T-helper 17 cell (primary cell): ENCODE measurements around the gene MAP3K3. TPM values are rescaled to one million over a fixed set of nuclear protein-coding genes. Genes with fewer than 3 reads are reported as not detected.

Source experiments
- ATAC-seq: fragments of 150-1000 bp; cut with Tn5 transposase; 2 replicates; pipeline ENCODE4 v1.10.0; 2021; ENCODE audit warnings: mild to moderate bottlenecking, moderate library complexity
- DNase-seq, 3 donors: peaks; one replicate each; pipeline versions ENCODE4 v3.0.0 to v3.0.0-alpha.2; 2020 to 2021
- H3K9me3 ChIP-seq: one replicate; pipeline ENCODE4 v1.7.0; 2013; ENCODE audit warnings: low read length, mild to moderate bottlenecking; ENCODE audit not compliant: control insufficient read depth, poor library complexity, severe bottlenecking
- H3K27ac Mint-ChIP-seq: one replicate; pipeline ENCODE4 v1.8.0; 2022; ENCODE audit warnings: mild to moderate bottlenecking, moderate library complexity, mixed read lengths
- H3K27me3 Mint-ChIP-seq: one replicate; pipeline ENCODE4 v1.8.0; 2022; ENCODE audit warnings: mixed read lengths
- H3K36me3 Mint-ChIP-seq: one replicate; pipeline ENCODE4 v1.8.0; 2022; ENCODE audit warnings: low read depth, mixed read lengths
- H3K4me1 Mint-ChIP-seq: one replicate; pipeline ENCODE4 v1.8.0; 2022; ENCODE audit warnings: mild to moderate bottlenecking, mixed read lengths
- H3K4me3 Mint-ChIP-seq: one replicate; pipeline ENCODE4 v1.8.0; 2022; ENCODE audit warnings: mild to moderate bottlenecking, moderate library complexity, mixed read lengths
- total RNA-seq, 4 donors: library from RNA in 2 of 4; stranded (reverse) in 2 of 4; gene quantifications; one replicate each; pipeline ENCODE4 v1.2.3 and lab custom pipeline; 2022 to 2026

The MAP3K3 gene
- 10 to 100 TPM; 74.1 to 85.0 TPM for total RNA-seq
- 136 to 172 reads per million in 2 donors for total RNA-seq (lab: John Stamatoyannopoulos, UW)

DNA sequence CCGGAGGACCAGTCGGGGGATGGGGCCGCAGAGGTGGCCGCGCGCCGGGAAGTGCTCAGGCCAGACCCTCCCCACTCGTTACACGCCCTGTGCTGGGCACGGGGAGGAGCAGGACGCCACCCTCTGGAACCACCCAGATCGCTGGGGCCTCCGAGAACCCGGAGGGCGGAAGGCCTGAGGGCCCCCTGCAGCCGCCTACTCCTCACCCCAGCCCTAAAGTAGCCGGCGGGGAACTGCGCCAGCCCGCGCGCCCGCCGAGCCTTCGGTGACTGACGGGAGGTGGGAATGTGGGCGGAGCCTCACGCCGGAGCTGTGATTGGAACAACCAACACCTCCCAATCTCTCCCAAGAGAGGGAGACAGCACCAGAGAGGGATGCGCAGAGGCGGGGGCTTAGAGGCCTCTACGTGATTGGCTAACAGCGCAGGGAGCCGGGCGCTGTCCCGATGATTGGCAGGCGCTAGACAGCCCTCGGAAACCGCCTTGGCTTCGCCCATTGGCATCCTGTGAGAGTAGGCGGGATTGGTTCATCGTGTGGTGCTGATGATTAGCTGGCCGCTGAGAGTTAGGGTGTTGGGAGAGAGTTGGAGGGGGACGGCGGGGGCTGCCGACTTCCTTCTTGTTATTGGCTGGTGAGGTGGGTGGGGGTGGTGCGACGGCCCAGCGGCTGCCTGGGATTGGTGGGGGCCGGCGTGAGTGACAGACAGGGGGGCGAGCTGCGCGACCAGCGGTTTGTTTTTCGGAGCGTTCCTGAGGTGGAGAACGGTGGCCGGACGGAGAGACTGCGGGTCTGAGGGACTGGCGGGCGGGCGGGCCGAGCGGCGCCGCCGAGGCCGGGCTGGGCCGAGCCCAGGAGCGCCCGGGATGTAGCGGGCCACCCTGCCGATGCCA is at the start of gene MAP3K3:
Gene MAP3K3, plus strand, starts transcription at position 734 of the 890 bp plus-strand sequence. CDS start 343 bp downstream, outside the sequence.
- Mint-ChIP-seq H3K27me3 (no peaks in the 10 kb centered on the region), H3K27ac (peak within 1 kb of the TSS; percentile 86), H3K4me3 (peak within 1 kb of the TSS; percentile 97), H3K36me3 (peaks cover 2% of the 10 kb centered on the region), H3K4me1 (peaks cover 35% of the 10 kb centered on the region)
- no peaks in the 10 kb centered on the region for H3K9me3 ChIP-seq
- ATAC-seq (peak; percentile 92), DNase-seq (peak; percentile 89 to 97 (median 91))

DNA sequence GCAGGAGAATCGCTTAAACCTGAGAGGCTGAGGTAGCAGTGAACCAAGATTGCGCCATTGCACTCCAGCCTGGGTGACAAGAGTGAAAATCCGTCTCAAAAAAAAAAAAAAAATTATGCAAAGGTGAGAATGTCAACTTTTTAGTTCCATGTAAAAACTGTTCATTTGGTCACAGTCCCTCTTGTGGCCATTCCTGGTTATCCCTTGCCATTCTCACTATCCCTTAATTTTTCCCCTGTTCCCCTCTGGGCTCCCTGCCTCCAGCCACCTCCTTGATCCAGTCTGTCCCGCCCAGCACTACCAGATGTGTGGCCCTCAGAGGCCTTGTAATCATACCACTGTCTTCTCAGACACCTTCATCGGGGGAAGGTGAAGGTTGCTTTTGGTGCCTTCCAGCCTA is 48.6 kb upstream of the MAP3K3 start:
- Mint-ChIP-seq H3K27me3 (no peaks in the 10 kb centered on the region), H3K4me1 (peaks cover 37% of the 10 kb centered on the region), H3K4me3 (no peak overlapping the region), H3K36me3 (peaks cover 3% of the 10 kb centered on the region), H3K27ac (peak overlapping the region; percentile 46)
- no peaks in the 10 kb centered on the region for H3K9me3 ChIP-seq
- ATAC-seq (no peak), DNase-seq (no peak)

DNA sequence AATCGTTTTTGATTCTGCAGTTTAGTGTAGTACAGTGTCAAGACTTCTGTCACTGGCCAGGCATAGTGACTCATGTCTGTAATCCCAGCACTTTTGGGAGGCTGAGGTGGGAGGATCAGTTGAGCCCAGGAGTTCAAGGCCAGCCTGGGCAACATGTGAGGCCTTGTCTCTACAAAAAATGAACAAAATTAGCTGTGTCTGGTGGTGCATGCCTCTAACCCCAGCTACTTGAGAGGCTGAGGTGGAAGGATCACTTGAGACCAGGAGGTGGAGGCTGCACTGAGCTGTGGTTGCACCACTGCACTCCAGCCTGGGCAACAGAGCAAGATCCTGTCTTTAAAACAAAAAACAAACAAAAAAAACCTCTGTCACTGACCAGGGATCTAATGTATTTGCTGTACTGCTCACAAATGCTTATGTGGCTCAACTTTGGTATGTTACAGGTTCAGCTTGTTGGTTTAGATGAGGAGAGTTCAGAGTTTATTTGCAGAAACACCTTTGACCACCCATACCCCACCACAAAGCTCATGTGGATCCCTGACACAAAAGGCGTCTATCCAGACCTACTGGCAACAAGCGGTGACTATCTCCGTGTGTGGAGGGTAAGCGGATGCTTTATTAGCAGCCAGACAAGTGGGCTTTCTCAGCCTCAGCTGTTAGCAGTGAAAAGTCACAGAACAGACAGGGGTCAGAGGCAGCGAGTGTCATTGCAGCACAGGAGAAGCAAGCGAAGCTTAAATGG is 44.0 kb upstream of the MAP3K3 start:
- ATAC-seq (no peak), DNase-seq (no peak)
- Mint-ChIP-seq H3K27ac (peak overlapping the region; percentile 80), H3K4me1 (peaks cover 22% of the 10 kb centered on the region), H3K36me3 (peaks cover 11% of the 10 kb centered on the region), H3K27me3 (no peaks in the 10 kb centered on the region), H3K4me3 (no peak overlapping the region)
- H3K9me3 ChIP-seq: no peaks in the 10 kb centered on the region

DNA sequence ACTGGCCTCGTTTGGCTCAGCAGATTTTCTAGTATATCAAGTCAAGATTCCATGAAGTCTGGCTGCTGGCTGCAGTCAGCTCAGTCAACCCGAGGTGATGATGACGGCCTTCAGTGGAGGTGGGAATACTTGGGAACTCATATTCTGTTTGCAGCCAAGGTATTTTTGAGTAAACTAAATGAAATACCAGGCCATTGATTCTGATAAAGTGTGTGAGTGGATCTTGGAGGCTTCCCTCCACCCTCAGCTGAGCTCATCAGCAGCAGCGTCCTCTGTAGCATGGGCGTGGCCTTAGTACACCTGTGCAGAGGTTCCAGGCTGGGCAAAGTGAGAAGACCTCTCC is 43.5 kb upstream of the MAP3K3 start:
- Mint-ChIP-seq H3K27ac (peak overlapping the region; percentile 54), H3K4me1 (peaks cover 21% of the 10 kb centered on the region), H3K4me3 (no peak overlapping the region), H3K27me3 (no peaks in the 10 kb centered on the region), H3K36me3 (peaks cover 12% of the 10 kb centered on the region)
- DNase-seq (no peak), ATAC-seq (no peak)
- no peaks in the 10 kb centered on the region for H3K9me3 ChIP-seq

DNA sequence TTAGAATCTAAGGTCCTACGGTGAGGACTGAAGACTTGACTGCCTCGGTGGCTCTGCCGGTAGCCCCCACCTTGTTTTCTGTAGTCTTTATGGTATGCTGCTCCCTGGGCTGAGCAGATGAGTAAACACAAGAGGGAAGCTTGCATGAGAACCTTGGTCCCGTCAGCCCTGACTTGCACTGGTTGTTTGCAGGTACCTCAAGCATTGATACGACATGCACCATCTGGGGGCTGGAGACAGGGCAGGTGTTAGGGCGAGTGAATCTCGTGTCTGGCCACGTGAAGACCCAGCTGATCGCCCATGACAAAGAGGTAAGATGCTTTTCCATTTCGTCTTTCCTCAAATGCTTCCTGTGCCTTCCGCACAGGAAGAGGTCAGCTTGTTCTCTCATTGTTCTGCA is 42.6 kb upstream of the MAP3K3 start:
- Mint-ChIP-seq H3K4me1 (peaks cover 17% of the 10 kb centered on the region), H3K27ac (peak overlapping the region; percentile 54), H3K27me3 (no peaks in the 10 kb centered on the region), H3K4me3 (no peak overlapping the region), H3K36me3 (peaks cover 9% of the 10 kb centered on the region)
- DNase-seq (no peak), ATAC-seq (no peak)
- H3K9me3 ChIP-seq: no peaks in the 10 kb centered on the region

DNA sequence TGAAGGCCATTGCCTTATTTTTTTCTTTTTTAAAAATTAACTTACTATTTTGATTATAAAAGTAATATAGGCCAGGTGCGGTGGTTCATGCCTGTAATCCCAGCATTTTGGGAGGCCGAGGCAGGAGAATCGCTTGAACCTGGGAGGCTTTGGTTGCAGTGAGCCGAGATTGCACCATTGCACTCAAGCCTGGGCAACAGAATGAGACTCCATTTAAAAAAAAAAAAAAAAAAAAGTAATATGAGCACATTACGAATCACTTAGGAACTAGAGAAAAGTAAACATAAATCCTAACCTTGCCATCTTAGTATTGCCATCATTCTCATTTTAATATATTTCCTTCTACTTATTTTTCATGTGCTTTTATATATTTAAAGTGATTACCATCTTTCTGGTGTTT is 34.4 kb upstream of the MAP3K3 start:
- DNase-seq: no peak
- ATAC-seq: no peak
- Mint-ChIP-seq H3K36me3 (peaks cover 9% of the 10 kb centered on the region), H3K4me1 (peaks cover 16% of the 10 kb centered on the region), H3K4me3 (no peak overlapping the region), H3K27me3 (no peaks in the 10 kb centered on the region), H3K27ac (no peak overlapping the region)
- no peaks in the 10 kb centered on the region for H3K9me3 ChIP-seq

DNA sequence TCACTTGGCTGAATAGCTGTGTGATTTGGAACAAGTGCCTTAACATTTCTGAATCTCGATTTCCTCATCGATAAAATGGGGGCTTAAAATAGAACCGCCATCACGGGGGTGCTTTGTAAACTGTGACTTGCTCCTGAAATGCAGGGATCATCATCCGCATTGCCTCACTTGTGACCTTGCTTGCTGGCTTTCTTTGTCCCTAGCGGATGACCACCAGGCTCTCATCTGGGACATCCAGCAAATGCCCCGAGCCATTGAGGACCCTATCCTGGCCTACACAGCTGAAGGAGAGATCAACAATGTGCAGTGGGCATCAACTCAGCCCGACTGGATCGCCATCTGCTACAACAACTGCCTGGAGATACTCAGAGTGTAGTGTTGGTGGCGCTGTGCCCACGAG is 33.4 kb upstream of the MAP3K3 start:
- Mint-ChIP-seq H3K4me3 (no peak overlapping the region), H3K36me3 (peaks cover 5% of the 10 kb centered on the region), H3K27ac (no peak overlapping the region), H3K27me3 (no peaks in the 10 kb centered on the region), H3K4me1 (peaks cover 14% of the 10 kb centered on the region)
- ATAC-seq (no peak), DNase-seq (no peak)
- H3K9me3 ChIP-seq: no peaks in the 10 kb centered on the region

DNA sequence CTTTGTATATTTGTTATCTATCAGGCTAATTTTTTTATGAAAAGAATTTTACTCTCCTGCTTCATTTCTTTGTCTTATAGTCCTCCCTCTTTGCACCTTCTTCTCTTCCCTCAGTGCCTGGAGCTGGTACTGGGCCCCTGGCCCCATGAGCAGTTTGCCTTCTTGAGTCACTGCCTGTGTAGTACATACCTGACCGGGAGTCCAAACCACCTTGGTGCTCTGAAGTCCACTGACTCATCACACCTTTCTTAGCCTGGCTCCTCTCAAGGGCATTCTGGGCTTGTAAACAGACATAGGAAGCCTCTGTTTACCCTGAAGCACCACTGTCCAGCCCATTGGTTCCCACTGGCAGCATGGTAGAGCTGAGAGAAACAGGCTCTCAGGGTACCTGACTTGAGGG is 32.6 kb upstream of the MAP3K3 start:
- Mint-ChIP-seq H3K36me3 (peaks cover 5% of the 10 kb centered on the region), H3K27ac (peak overlapping the region; percentile 72), H3K27me3 (no peaks in the 10 kb centered on the region), H3K4me3 (no peak overlapping the region), H3K4me1 (peaks cover 12% of the 10 kb centered on the region)
- H3K9me3 ChIP-seq: no peaks in the 10 kb centered on the region
- DNase-seq (no peak), ATAC-seq (no peak)

DNA sequence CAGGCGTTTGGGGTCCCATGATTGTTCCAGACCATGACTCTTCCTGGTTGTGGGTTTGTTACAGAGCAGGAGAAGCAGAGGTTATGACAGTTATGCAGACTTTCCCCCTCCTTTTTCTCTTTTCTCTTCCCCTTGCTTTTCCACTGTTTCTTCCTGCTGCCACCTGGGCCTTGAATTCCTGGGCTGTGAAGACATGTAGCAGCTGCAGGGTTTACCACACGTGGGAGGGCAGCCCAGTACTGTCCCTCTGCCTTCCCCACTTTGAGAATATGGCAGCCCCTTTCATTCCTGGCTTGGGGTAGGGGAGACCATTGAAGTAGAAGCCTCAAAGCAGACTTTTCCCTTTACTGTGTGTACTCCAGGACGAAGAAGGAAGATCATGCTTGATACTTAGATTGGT is 29.4 kb upstream of the MAP3K3 start:
- no peak overlapping the region for H3K4me3 Mint-ChIP-seq
- H3K27me3 Mint-ChIP-seq: no peaks in the 10 kb centered on the region
- H3K27ac Mint-ChIP-seq: peak overlapping the region; percentile 32
- DNase-seq (no peak), ATAC-seq (no peak)
- peaks cover 12% of the 10 kb centered on the region for H3K4me1 Mint-ChIP-seq
- H3K9me3 ChIP-seq: no peaks in the 10 kb centered on the region
- peaks cover 7% of the 10 kb centered on the region for H3K36me3 Mint-ChIP-seq

DNA sequence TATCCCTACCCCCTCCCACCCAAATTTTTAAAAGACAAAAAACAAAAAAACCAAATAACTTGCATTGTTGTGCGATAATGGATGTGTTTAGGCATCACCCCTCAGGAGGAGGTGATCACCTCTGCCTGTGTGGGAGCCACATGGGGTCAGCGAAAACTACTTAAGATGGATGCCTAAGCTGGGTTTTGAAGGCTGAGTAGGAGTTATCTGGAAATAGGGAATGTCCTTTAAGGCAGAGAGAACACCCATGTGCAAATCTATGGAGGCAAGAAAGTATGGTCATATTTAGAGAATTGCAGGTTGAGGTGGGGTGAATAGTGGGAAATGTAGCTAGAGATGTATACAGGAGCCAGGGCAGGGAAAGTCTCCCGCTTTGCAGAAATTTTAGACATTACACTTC is 27.1 kb upstream of the MAP3K3 start:
- DNase-seq: no peak
- H3K27ac Mint-ChIP-seq: peak overlapping the region; percentile 87

DNA sequence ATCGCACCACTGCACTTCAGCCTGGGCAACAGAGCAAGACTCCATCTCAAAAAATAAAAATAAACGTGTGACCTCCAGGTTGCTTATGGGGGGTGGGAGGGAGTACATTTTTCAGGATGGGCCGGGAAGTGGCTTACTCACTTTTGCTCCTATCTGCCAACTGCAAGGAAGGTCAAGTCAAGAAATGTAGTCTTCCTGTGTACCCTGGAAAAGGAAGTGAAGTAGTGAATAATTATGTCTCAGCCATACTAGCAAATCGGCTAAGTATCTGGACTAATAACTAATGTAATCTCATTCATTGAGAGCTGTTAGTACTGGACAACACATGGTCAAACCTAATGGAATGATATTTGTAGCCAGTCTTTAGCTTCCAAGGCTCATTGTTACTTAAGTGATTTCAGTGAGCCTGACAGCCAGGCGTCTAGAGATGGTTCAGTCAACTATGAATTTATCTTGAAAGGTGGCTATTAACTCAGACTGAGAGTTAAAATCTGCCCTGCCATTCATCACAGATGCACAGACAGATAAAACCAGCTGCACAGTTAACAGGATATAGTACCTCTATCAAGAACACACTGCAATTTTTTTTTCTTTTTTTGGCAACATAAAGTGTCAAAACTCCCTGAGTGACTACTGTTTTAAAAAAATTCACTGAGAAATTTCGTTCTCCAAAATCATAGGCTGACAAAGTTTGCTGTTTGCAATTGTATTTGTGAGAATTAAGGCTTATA is 25.2 kb upstream of the MAP3K3 start:
- Mint-ChIP-seq H3K4me3 (peak overlapping the region; percentile 53), H3K36me3 (peaks cover 2% of the 10 kb centered on the region), H3K27me3 (no peaks in the 10 kb centered on the region), H3K27ac (peak overlapping the region; percentile 63), H3K4me1 (peaks cover 33% of the 10 kb centered on the region)
- peak; percentile 39 for ATAC-seq
- H3K9me3 ChIP-seq: no peaks in the 10 kb centered on the region
- DNase-seq: no peak

More for the DNA sequence above, 27.1 kb upstream of the MAP3K3 start:
- no peak for ATAC-seq
- H3K36me3 Mint-ChIP-seq: peaks cover 3% of the 10 kb centered on the region
- H3K4me3 Mint-ChIP-seq: peak overlapping the region; percentile 43
- no peaks in the 10 kb centered on the region for H3K27me3 Mint-ChIP-seq
- H3K4me1 Mint-ChIP-seq: peaks cover 23% of the 10 kb centered on the region
- no peaks in the 10 kb centered on the region for H3K9me3 ChIP-seq

DNA sequence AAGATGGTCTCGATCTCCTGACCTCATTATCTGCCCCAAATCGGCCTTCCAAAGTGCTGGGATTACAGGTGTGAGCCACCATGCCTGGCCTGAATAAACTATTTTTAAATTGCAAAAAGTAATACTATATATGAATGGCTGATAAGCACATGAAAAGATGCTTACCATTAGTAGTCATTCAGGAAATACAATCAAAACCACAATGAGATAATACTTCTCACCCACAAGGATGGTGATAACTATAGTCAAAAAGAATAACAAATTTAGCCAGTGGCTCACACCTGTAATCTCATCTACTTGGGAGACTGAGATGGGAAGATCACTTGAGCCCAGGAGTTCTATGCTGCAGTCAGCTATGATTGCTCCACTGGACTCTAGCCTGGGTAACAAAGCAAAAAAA is 23.9 kb upstream of the MAP3K3 start:
- H3K36me3 Mint-ChIP-seq: peaks cover 2% of the 10 kb centered on the region
- no peaks in the 10 kb centered on the region for H3K9me3 ChIP-seq
- peak overlapping the region; percentile 63 for H3K27ac Mint-ChIP-seq
- H3K4me1 Mint-ChIP-seq: peaks cover 33% of the 10 kb centered on the region
- no peaks in the 10 kb centered on the region for H3K27me3 Mint-ChIP-seq
- peak overlapping the region; percentile 52 for H3K4me3 Mint-ChIP-seq
- DNase-seq (no peak), ATAC-seq (peak; percentile 63)
